ENCODE measurements around the gene HEXD. TPM values are rescaled to one million over a fixed set of nuclear protein-coding genes. Genes with fewer than 3 reads are reported as not detected.

Gene HEXD
- total RNA-seq, 2 experiments from 2014 or later, result 47.6 to 53.6 TPM

DNA sequence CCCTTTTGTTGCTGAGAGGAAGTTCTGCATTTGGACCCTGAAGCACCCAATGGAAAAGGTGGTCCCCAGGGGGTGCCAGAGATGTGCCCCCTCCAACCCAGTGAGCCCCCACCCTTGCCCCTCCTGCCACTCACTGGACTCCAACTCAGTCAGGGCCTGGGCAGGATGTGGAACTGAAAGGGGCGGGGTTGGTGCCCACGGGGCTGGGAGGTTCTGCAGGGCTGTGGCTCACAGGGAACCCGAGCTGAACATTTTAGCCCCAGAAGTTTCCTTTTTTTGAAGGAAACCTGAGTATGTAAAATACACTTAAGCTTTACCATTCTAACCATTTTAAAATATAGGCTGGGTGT, 16.0 kb downstream of the HEXD start:
- H3K36me3 Mint-ChIP-seq (ENCODE audit: low read depth), result peaks cover 23% of the 10 kb centered on the region
- peaks cover 27% of the 10 kb centered on the region for H3K4me1 Mint-ChIP-seq (ENCODE audit: low read depth)
- no peaks in the 10 kb centered on the region for H3K27me3 Mint-ChIP-seq (ENCODE audit: low read depth)
- H3K4me3 Mint-ChIP-seq, result no peak overlapping the region
- ChIA-PET POLR2A (interaction anchor here (0.9 kb wide), 1 partner anchor 10 kb away, joined by 3 read pairs; no protein-coding TSS in a partner anchor), CTCF (interaction anchor here (0.7 kb wide), 1 partner anchor 15 kb away, joined by 3 read pairs; the partner anchor contains the start of gene OGFOD3)
- peak; percentile 64 for DNase-seq
- H3K27ac Mint-ChIP-seq, result peak overlapping the region; percentile 70
- no peaks in the 10 kb centered on the region for H3K9me3 Mint-ChIP-seq (ENCODE audit: insufficient read depth)
- ATAC-seq, result peak; percentile 59

DNA sequence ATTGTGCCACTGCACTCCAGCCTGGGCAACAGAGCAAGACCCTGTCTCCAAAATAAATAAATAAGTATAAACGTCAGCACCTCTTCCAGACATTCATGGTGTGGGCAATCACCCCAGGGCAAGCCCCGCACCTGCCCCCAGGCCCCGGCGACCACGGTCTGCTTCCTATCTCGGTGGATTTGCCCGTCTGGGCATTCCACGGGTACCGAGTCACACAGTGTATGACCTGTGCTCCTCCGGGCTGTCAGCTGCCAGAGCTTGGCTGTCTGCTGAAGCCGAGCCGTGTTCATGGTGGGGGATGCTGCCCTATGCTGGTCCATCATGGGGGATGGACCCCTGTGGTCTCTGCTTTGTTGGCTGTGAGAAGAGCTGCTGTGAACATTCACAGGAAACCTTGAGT, 17.0 kb downstream of the HEXD start:
- POLR2A ChIA-PET, result no interaction called here
- peak overlapping the region; percentile 63 for H3K27ac Mint-ChIP-seq
- no peaks in the 10 kb centered on the region for H3K27me3 Mint-ChIP-seq (ENCODE audit: low read depth)
- H3K4me1 Mint-ChIP-seq (ENCODE audit: low read depth), result peaks cover 18% of the 10 kb centered on the region
- no peak overlapping the region for H3K4me3 Mint-ChIP-seq
- H3K9me3 Mint-ChIP-seq (ENCODE audit: insufficient read depth), result no peaks in the 10 kb centered on the region
- peaks cover 14% of the 10 kb centered on the region for H3K36me3 Mint-ChIP-seq (ENCODE audit: low read depth)
- ATAC-seq (no peak), DNase-seq (no peak)
- CTCF ChIA-PET, result no interaction called here

DNA sequence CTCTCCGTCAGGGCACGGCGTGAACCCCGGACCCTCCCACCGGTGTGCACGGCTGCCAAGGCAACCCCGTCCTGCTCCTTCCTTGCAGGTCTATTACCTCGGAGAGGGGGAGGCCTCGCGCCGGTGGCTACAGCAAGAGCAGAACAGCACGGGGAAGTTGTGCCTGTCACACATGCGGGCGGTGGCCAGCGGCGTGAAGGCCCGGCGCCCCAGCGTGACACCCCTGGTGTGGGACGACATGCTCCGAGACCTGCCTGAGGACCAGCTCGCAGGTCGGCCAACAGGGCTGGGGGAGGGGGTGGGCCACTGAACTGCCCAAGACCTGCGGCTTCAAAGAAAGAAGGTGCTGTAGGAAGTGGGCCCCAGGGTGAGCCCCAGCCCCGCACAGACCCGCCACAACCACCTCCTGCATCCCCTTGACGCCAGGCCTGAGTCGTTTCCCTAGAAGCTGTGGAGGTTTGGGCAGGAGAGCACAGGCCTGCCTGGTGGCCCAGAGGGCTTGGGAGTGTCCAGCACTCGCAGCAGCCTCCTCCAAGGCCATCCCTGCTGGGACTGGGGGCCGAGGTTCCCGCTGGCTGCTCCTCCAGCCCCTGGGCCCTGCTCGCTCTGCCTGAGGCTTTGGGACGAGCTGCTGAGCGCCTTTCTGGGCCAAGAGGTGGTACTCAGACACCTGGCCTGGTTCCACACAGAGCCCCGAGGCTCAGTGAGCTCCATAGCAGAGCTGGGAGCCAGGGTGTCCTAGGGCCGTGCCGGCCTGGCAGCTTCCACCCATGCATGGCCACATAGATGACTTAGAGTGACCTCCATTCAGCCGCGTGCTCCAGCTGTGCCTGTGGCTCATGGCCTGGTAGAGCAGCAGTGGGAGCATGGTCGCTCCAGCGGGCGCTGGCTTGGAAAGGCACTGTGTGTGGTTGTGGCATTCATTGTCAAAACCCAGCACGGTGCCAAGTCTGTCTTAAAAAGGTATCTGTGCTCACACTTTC, 17.7 kb downstream of the HEXD start:
- POLR2A ChIA-PET, result no interaction called here
- H3K4me3 Mint-ChIP-seq, result no peak overlapping the region
- CTCF ChIA-PET, result no interaction called here
- H3K4me1 Mint-ChIP-seq (ENCODE audit: low read depth), result peaks cover 13% of the 10 kb centered on the region
- H3K9me3 Mint-ChIP-seq (ENCODE audit: insufficient read depth), result no peaks in the 10 kb centered on the region
- no peak overlapping the region for H3K27ac Mint-ChIP-seq
- H3K36me3 Mint-ChIP-seq (ENCODE audit: low read depth), result peaks cover 12% of the 10 kb centered on the region
- no peak for ATAC-seq
- DNase-seq, result no peak
- no peaks in the 10 kb centered on the region for H3K27me3 Mint-ChIP-seq (ENCODE audit: low read depth)

DNA sequence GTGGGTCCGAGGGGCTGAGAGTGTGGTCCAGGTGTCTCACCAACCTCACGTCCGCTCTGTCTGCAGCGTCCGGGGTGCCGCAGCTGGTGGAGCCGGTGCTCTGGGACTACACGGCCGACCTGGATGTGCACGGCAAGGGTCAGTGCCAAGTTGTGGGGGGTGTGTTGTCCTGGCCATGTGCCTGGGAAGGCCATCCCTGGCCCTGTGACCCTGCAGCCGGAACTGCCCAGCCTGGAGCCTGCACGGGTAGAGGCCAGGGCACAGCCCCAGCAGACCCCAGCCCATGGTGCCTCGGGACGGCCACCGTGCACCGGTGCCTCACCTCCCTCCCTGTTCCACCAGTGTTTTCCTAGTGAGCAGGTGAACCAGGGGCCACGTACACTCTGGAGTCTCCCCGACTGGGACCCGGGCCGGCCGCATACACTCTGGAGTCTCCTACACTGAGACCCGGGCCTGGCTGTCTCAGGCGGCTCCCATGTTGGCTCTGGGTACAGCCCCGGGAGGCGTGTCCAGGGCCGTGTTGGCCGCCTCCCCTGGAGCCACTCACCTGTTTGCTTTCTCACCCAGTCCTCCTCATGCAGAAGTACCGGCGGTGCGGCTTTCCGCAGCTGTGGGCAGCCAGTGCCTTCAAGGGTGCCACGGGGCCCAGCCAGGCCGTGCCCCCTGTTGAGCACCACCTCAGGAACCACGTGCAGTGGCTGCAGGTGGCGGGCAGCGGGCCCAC, 18.6 kb downstream of the HEXD start:
- CTCF ChIA-PET, result no interaction called here
- no peak overlapping the region for H3K4me3 Mint-ChIP-seq
- H3K9me3 Mint-ChIP-seq (ENCODE audit: insufficient read depth), result no peaks in the 10 kb centered on the region
- POLR2A ChIA-PET, result interaction anchor here (0.9 to 1.1 kb wide), 2 partner anchors 13 to 15 kb away, joined by 3 read pairs; no protein-coding TSS in a partner anchor
- no peaks in the 10 kb centered on the region for H3K27me3 Mint-ChIP-seq (ENCODE audit: low read depth)
- no peak for ATAC-seq
- H3K27ac Mint-ChIP-seq, result no peak overlapping the region
- no peak for DNase-seq
- peaks cover 16% of the 10 kb centered on the region for H3K36me3 Mint-ChIP-seq (ENCODE audit: low read depth)
- H3K4me1 Mint-ChIP-seq (ENCODE audit: low read depth), result peaks cover 13% of the 10 kb centered on the region

DNA sequence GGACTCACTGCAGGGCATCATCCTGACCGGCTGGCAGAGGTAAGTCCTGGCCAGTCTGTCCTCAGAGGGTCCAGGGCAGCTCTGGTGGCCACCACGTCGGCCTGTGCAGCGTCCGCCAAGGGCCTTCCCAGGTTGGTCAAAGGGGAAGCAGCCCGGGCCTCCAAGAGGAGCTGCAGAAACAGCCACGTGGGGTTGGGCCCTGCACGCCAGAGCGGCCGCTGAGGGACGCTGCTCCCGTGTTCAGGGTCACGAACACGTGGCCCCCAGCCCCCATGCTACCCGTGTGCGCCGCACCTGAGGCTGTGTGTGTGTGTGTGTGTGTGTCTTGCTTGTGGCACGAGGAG, 19.1 kb downstream of the HEXD start:
- ChIA-PET POLR2A (interaction anchor here (0.9 to 1.1 kb wide), 2 partner anchors 12 to 14 kb away, joined by 3 read pairs; no protein-coding TSS in a partner anchor), CTCF (no interaction called here)
- ATAC-seq (no peak), DNase-seq (no peak)
- Mint-ChIP-seq H3K4me1 (ENCODE audit: low read depth) (peaks cover 13% of the 10 kb centered on the region), H3K27me3 (ENCODE audit: low read depth) (no peaks in the 10 kb centered on the region), H3K9me3 (ENCODE audit: insufficient read depth) (no peaks in the 10 kb centered on the region), H3K27ac (no peak overlapping the region), H3K4me3 (no peak overlapping the region), H3K36me3 (ENCODE audit: low read depth) (peaks cover 16% of the 10 kb centered on the region)

DNA sequence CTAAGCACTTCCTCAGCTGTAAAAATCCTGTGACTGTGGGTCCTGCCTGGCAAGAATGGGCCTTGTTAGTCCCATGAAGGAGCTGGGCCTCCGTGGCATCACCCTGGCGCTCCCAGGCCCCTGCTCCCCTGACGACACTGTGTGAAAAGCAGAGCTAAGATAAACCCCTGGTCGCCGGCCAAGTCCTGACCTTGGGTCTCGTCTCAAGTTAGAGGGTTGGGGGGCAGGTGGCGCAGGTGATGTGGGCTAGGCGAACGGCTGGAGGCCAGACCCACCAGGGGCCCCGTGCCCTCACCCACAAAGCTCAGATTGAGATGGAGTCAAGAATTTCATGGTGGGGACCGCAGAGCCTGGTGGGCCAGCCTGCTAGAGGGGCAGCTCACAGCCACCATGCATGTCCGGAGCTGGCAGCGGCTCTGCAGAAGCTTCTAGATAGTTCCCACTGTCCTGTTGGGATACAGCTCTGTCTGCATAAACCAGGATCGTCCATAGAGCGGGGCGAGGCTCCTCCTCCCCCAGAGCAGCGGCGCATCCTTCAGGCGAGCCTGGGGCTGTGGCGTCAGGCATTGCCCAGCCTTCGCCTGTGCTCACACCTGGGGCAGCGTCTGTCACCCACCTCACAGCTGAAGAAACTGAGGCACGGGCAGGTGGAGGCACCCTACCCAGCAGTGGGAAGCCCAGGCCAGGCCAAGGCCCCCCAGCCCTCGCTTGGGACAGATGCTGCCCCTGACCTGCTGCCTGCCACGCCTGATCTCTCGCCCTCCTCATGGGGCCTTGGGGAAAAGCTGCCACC, 20.4 kb downstream of the HEXD start:
- CTCF ChIA-PET, result no interaction called here
- no peak overlapping the region for H3K4me3 Mint-ChIP-seq
- no peak overlapping the region for H3K27ac Mint-ChIP-seq
- no peak for DNase-seq
- no peaks in the 10 kb centered on the region for H3K27me3 Mint-ChIP-seq (ENCODE audit: low read depth)
- no peaks in the 10 kb centered on the region for H3K9me3 Mint-ChIP-seq (ENCODE audit: insufficient read depth)
- POLR2A ChIA-PET, result interaction anchor here (0.8 to 1.0 kb wide), 2 partner anchors 10 to 22 kb away, joined by 4 to 6 read pairs; no protein-coding TSS in a partner anchor
- H3K4me1 Mint-ChIP-seq (ENCODE audit: low read depth), result peaks cover 16% of the 10 kb centered on the region
- H3K36me3 Mint-ChIP-seq (ENCODE audit: low read depth), result peaks cover 24% of the 10 kb centered on the region
- no peak for ATAC-seq

DNA sequence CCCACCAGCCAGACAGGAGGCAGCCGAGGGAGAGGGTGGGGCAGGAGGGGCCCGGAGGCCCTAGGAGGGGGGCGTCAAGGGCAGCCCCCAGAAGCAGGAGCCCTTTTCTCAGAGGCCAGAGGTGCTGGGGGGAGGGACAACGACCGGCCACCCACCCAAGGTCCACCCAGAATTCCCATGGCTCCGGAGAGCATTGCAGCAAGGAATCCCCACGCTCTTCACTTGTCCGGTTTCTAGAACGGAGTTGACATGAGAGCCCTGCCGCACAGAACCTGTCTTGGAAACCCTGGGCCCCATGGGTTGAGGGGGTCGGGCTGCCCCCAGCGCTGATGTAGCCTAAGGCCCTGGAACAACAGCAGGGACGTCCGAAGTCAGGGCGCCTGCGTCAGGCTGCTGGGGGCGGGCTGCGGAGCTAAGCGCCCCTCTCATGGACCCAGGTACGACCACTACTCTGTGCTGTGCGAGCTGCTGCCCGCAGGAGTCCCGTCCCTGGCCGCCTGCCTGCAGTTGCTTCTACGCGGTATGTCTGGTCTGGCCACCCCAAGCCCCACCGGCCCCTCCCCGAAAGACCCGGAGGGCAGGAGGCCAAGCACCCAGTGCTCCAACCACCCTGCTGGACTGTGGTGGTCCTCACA, 21.2 kb downstream of the HEXD start:
- Mint-ChIP-seq H3K27ac (no peak overlapping the region), H3K4me3 (no peak overlapping the region), H3K36me3 (ENCODE audit: low read depth) (peaks cover 23% of the 10 kb centered on the region), H3K27me3 (ENCODE audit: low read depth) (no peaks in the 10 kb centered on the region), H3K4me1 (ENCODE audit: low read depth) (peaks cover 12% of the 10 kb centered on the region), H3K9me3 (ENCODE audit: insufficient read depth) (no peaks in the 10 kb centered on the region)
- CTCF ChIA-PET, result no interaction called here
- DNase-seq, result no peak
- POLR2A ChIA-PET, result interaction anchor here (0.7 to 1.0 kb wide), 2 partner anchors 9 to 24 kb away, joined by 3 to 6 read pairs; no protein-coding TSS in a partner anchor
- no peak for ATAC-seq

DNA sequence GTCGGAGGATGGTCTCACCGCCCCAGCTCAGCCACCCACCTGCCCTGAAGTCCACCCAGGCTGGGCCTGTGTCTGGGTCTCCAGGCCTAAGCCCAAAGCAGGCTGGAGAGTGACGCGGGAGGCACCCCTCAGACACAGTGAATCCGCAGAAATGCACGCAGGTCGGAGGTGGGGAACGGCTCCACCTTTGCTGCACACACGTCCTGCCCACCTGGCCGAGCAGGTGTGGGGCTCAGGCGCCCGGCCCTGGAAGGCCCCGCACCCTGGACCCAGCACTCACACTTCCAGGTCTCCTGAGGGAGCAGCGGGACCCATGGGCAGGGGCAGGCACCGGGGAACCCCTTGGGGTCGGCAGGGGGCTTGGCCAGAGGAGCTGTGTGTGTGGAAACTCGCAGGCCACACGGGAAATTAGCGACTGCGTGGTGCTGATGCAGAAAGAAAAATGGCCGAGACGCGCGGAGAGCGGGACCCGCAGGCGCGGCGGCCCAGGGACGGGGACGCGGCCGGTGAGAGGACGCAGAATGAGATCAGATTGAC, 21.8 kb downstream of the HEXD start:
- no peak overlapping the region for H3K4me3 Mint-ChIP-seq
- ATAC-seq (no peak), DNase-seq (no peak)
- H3K9me3 Mint-ChIP-seq (ENCODE audit: insufficient read depth), result no peaks in the 10 kb centered on the region
- peaks cover 24% of the 10 kb centered on the region for H3K36me3 Mint-ChIP-seq (ENCODE audit: low read depth)
- ChIA-PET POLR2A (interaction anchor here (0.7 kb wide), 1 partner anchor 25 kb away, joined by 3 read pairs; no protein-coding TSS in a partner anchor), CTCF (no interaction called here)
- peaks cover 9% of the 10 kb centered on the region for H3K4me1 Mint-ChIP-seq (ENCODE audit: low read depth)
- H3K27ac Mint-ChIP-seq, result no peak overlapping the region
- H3K27me3 Mint-ChIP-seq (ENCODE audit: low read depth), result no peaks in the 10 kb centered on the region

DNA sequence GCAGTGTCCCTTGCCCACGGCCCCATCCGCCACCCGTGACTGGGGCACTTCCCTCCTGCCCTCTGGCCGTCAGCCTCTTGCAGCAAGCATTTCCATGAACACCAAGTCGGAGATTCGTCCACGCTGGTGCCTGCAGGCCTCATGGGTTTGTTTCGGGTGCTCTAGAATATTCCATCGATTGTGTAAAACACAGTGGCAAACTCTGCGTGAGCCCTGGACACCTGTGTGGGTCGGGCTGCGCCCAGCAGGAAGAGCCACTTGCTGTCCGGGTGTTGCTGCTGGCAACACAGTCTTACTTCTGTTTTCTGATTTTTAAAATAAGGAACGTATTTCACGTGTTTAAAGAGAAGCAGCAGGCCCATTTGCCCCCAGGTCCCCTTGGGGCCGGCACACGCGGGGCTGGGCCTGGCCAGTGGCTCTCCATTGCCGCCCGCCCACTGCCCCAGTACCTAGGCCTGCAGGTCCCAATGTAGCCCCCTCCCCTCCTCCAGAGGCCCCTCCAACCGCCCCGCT, 22.4 kb downstream of the HEXD start:
- H3K27me3 Mint-ChIP-seq (ENCODE audit: low read depth), result no peaks in the 10 kb centered on the region
- ChIA-PET POLR2A (no interaction called here), CTCF (no interaction called here)
- H3K36me3 Mint-ChIP-seq (ENCODE audit: low read depth), result peaks cover 24% of the 10 kb centered on the region
- no peak overlapping the region for H3K27ac Mint-ChIP-seq
- no peaks in the 10 kb centered on the region for H3K9me3 Mint-ChIP-seq (ENCODE audit: insufficient read depth)
- peaks cover 4% of the 10 kb centered on the region for H3K4me1 Mint-ChIP-seq (ENCODE audit: low read depth)
- no peak overlapping the region for H3K4me3 Mint-ChIP-seq
- ATAC-seq (no peak), DNase-seq (no peak)

DNA sequence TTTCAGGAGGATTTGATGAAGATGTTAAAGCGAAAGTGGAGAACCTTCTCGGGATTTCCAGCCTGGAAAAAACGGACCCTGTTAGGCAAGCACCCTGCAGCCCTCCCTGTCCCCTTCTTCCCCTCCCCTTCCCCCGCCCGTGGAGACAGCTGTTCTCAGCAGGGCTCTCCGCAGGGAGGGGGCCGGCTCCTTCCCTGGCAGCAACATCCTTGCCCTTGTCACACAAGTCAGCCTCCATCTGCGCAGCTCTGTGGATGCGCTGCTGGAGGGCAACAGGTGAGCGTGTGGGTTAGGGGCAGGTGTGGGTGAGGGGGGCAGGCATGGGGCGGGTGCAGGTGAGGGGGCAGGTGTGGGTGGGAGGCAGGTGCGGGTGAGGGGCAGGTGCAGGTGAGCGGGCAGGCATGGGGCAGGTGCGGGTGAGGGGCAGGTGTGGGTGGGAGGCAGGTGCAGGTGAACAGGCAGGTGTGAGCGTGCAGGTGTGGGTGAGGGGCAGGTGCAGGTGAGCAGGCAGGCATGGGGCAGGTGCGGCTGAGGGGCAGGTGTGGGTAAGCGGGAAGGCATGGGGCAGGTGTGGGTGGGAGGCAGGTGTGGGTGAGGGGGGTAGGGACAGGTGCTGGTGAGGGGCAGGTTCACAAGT, 23.0 kb downstream of the HEXD start:
- Mint-ChIP-seq H3K9me3 (ENCODE audit: insufficient read depth) (no peaks in the 10 kb centered on the region), H3K27me3 (ENCODE audit: low read depth) (no peaks in the 10 kb centered on the region), H3K36me3 (ENCODE audit: low read depth) (peaks cover 25% of the 10 kb centered on the region), H3K4me3 (no peak overlapping the region), H3K27ac (no peak overlapping the region), H3K4me1 (ENCODE audit: low read depth) (peaks cover 5% of the 10 kb centered on the region)
- DNase-seq, result no peak
- CTCF ChIA-PET, result no interaction called here
- POLR2A ChIA-PET, result no interaction called here
- ATAC-seq, result no peak

Measured in activated CD8-positive, alpha-beta T cell treated with anti-CD3 and anti-CD28 coated beads, Interleukin-2, amount 10 ng/mL, durations not matched to agents 7 days and 5 days (primary cell).